22Rv1 (cell line): ENCODE data around the gene DENND6B.

ENCODE experiments used
- ZFX ChIP-seq: fragments of 450-650 bp; IDR thresholded peaks from 2 replicates; pipeline ENCODE4 v1.6.1; 2017; ENCODE audit warnings: antibody characterized with exemption, borderline replicate concordance
- TF ChIP-seq, protein P1 (sequence below): fragments of 450-650 bp; IDR thresholded peaks from 2 replicates; pipeline ENCODE4 v1.5.1; 2017; ENCODE audit warnings: mild to moderate bottlenecking

DNA sequence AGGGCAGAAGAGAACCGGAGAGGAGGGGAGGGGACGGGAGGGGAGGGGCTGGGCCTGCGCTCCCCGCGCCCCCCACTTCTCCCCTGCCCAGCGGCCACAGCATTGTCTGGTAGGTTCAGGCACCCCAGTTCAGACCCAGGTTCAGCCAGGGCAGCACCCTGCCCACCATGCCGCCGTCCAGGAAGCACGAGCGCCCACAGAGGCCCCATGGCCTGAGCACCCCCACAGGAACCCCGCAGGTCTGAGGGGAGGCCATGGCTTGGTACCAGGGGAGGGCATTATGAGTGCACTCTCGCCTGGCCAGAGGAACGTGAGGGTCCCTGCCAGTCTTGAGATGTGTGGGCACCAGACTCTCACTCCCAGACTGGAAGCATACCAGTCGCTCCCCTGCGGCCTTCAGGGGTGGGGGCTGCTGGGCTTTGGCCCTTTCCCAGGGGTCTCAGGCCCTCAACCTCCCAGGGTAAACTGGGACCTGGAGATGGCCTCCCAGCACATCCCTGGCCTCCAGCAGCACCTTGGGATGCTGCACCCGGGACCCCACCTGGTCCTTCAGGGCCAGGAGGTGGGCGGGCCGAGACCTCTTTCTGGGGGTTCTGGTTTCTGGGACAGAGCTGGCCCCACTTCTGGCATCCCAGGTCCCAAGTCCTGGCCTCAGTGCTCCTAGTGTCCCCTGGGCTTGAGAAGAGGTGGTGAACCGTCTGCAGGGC is 18.8 kb downstream of the DENND6B start:
- TF ChIP-seq, protein P1, sequence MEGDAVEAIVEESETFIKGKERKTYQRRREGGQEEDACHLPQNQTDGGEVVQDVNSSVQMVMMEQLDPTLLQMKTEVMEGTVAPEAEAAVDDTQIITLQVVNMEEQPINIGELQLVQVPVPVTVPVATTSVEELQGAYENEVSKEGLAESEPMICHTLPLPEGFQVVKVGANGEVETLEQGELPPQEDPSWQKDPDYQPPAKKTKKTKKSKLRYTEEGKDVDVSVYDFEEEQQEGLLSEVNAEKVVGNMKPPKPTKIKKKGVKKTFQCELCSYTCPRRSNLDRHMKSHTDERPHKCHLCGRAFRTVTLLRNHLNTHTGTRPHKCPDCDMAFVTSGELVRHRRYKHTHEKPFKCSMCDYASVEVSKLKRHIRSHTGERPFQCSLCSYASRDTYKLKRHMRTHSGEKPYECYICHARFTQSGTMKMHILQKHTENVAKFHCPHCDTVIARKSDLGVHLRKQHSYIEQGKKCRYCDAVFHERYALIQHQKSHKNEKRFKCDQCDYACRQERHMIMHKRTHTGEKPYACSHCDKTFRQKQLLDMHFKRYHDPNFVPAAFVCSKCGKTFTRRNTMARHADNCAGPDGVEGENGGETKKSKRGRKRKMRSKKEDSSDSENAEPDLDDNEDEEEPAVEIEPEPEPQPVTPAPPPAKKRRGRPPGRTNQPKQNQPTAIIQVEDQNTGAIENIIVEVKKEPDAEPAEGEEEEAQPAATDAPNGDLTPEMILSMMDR: no peak
- no peak for TF ChIP-seq ZFX
